C4-2B (cell line): Measurements from ENCODE around the gene ITGAD.

Experiments used
- ZFX ChIP-seq: fragments of 450-650 bp; IDR thresholded peaks from 2 replicates; pipeline ENCODE4 v1.6.1; 2017
- TF ChIP-seq, protein P1 (sequence below): fragments of 450-650 bp; conservative IDR thresholded peaks from 2 replicates; pipeline ENCODE4 v1.5.1; 2017; ENCODE audit warnings: mild to moderate bottlenecking

- TF ChIP-seq, protein P1, sequence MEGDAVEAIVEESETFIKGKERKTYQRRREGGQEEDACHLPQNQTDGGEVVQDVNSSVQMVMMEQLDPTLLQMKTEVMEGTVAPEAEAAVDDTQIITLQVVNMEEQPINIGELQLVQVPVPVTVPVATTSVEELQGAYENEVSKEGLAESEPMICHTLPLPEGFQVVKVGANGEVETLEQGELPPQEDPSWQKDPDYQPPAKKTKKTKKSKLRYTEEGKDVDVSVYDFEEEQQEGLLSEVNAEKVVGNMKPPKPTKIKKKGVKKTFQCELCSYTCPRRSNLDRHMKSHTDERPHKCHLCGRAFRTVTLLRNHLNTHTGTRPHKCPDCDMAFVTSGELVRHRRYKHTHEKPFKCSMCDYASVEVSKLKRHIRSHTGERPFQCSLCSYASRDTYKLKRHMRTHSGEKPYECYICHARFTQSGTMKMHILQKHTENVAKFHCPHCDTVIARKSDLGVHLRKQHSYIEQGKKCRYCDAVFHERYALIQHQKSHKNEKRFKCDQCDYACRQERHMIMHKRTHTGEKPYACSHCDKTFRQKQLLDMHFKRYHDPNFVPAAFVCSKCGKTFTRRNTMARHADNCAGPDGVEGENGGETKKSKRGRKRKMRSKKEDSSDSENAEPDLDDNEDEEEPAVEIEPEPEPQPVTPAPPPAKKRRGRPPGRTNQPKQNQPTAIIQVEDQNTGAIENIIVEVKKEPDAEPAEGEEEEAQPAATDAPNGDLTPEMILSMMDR: no peak
- TF ChIP-seq ZFX: no peak
Measured at GRCh38 chr16:31428638-31429247, 35.6 kb downstream of the ITGAD start.
